Measurements from ENCODE around the gene RNF220.

Gene RNF220

DNA sequence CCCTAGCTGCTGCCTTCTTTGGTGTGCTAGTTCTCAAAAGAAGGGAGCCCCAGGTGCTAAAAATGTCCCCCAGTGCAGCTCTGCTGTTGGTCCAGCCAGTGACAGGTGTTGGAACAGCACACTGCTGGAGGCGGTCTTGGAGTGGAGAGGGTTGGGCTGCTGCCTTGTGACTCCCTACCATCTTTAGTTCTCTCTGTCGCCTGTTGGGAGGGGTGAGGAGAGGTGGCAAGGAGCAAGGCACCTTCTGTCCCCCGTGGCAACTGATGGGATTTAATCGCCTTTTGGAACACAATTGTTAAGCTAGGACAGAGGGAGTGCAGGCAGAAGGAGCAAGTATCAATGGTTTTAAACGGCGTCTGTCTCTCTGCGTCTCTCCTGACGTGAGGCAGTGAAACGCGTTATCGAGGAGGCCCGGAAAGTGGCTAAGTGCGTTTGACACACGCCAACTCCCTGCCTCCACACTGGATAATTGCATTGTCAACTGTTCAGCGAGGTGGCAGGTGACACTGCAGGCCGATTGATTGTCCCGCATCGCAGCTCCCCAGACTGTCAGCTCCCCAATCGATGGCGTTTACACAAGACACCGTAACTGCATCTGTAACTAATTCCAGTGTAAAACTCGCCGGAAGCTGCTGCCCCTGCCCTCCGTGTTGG, 235.3 kb downstream of the RNF220 start:
- Histone ChIP-seq H3K36me3 (ENCODE audit: control insufficient read depth in 4 of 4, insufficient read depth in 4 of 4, low read length in 3 of 4) (peaks cover 37 to 98% (median 90%) of the 10 kb centered on the region in 4 experiments), H3K9me3 (ENCODE audit: control extremely low read depth in 1 of 5, control insufficient read depth in 4 of 5, insufficient read depth in 2 of 5, low read depth in 1 of 5, low read length in 4 of 5) (no peaks in the 10 kb centered on the region), H3K27ac (ENCODE audit: insufficient read depth in 1 of 2, low read depth in 1 of 2, low read length in 2 of 2, poor library complexity in 1 of 2, severe bottlenecking in 2 of 2) (no peak overlapping the region), H3K27me3 (replicated peaks in 2 of 5; ENCODE audit: control insufficient read depth in 4 of 5, insufficient read depth in 5 of 5, low read length in 4 of 5) (no peaks in the 10 kb centered on the region), H3K4me3 (ENCODE audit: control insufficient read depth in 1 of 7, extremely low read depth in 1 of 7, insufficient read depth in 4 of 7, low read depth in 2 of 7, low read length in 6 of 7) (no peak overlapping the region), H3K4me1 (ENCODE audit: control extremely low read depth in 1 of 4, control insufficient read depth in 4 of 4, insufficient read depth in 4 of 4, low read length in 3 of 4) (no peaks in the 10 kb centered on the region)
- POLR2A ChIA-PET: no interaction called here
- CTCF ChIA-PET: interaction anchor here (12.9 kb wide), 1 partner anchor 11 kb away, joined by 114 read pairs; no protein-coding TSS in a partner anchor
- WGBS (ENCODE audit: insufficient coverage): 95% methylated on average over 24 of the region's 24 CpGs
- DNase-seq: no peak

DNA sequence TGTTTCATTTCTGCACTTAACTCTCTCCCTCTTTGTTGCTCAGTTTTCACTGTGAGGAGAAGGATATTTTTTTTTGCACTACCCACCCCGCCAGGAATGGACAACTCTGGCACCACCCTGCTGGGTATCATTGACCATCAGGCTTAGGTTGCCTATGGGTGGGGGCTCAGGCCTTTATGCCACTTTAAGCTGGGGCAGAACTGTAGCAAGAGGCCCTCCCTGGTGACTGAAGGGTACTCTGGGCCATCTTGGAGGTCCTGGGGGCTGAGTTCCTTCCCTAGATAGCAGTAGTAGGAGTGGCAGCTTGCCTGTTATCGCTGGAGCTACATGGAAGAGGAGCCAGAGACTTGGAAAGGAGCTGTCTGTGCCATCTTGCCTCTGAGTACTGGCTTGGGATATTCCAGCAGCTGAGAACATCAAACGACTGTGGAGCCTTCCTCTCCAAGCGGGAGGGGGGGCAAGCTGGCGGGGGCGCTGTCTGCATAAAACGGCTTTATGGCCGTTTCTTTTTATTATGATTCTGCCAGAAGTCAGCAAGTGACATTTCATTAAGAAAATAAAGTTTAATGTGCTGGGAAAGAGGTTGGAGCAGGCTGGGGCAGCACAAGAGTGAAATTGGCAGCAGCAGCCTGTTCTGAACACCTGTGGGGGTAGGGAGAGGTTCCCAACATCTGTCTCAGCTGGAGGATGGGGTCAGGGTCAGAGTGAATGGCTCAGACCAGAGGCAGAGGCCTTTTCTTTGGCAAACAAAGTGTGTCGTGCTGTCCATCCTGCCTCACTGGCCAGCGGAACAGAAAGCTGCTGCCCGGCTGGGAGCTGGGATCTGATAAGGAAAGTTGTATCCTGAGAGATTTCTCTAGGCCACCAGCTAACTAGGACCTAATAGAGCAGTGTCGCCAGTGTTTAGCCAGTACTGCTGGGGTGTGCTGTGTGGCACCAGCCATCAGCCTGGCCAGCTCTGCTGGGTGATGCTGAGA, 236.4 kb downstream of the RNF220 start:
- no peaks in the 10 kb centered on the region for H3K27me3 ChIP-seq (replicated peaks in 2 of 5; ENCODE audit: control insufficient read depth in 4 of 5, insufficient read depth in 5 of 5, low read length in 4 of 5)
- H3K36me3 ChIP-seq (ENCODE audit: control insufficient read depth in 4 of 4, insufficient read depth in 4 of 4, low read length in 3 of 4): peaks cover 34 to 98% (median 89%) of the 10 kb centered on the region in 4 experiments
- no peak overlapping the region for H3K4me3 ChIP-seq (ENCODE audit: control insufficient read depth in 1 of 7, extremely low read depth in 1 of 7, insufficient read depth in 4 of 7, low read depth in 2 of 7, low read length in 6 of 7)
- H3K4me1 ChIP-seq (ENCODE audit: control extremely low read depth in 1 of 4, control insufficient read depth in 4 of 4, insufficient read depth in 4 of 4, low read length in 3 of 4): no peaks in the 10 kb centered on the region
- H3K9me3 ChIP-seq (ENCODE audit: control extremely low read depth in 1 of 5, control insufficient read depth in 4 of 5, insufficient read depth in 2 of 5, low read depth in 1 of 5, low read length in 4 of 5): no peaks in the 10 kb centered on the region
- ChIA-PET POLR2A (no interaction called here), CTCF (interaction anchor here (1.0 to 12.9 kb wide), 7 partner anchors 10 to 424 kb away, joined by 3 to 114 read pairs (median 3); no protein-coding TSS in a partner anchor)
- no peak overlapping the region for H3K27ac ChIP-seq (ENCODE audit: insufficient read depth in 1 of 2, low read depth in 1 of 2, low read length in 2 of 2, poor library complexity in 1 of 2, severe bottlenecking in 2 of 2)
- DNase-seq: no peak
- WGBS (ENCODE audit: insufficient coverage): 100% methylated on average over 8 of the region's 12 CpGs

DNA sequence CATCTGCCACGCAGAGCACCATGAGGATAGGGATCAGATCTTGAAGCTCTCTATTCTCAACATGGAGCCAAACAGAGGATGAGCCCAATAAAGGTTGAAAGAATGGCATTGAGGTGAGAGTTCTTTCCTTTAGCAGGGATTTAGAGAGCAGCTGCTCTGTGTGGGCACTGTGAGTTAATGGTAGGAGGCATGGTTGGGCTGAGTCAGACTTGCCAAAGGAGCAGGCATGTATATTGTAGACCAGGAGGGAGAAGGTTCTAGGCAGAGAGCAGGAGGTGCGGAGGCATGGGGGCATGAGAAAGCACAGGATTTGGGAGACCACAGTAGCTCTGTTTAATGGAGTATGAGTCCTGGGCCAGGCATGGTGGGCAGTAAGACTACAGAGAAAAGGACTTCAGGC, 237.2 kb downstream of the RNF220 start:
- H3K4me1 ChIP-seq (ENCODE audit: control extremely low read depth in 1 of 4, control insufficient read depth in 4 of 4, insufficient read depth in 4 of 4, low read length in 3 of 4): no peaks in the 10 kb centered on the region
- POLR2A ChIA-PET: no interaction called here
- no peak overlapping the region for H3K27ac ChIP-seq (ENCODE audit: insufficient read depth in 1 of 2, low read depth in 1 of 2, low read length in 2 of 2, poor library complexity in 1 of 2, severe bottlenecking in 2 of 2)
- no peak for DNase-seq
- H3K4me3 ChIP-seq (ENCODE audit: control insufficient read depth in 1 of 7, extremely low read depth in 1 of 7, insufficient read depth in 4 of 7, low read depth in 2 of 7, low read length in 6 of 7): no peak overlapping the region
- no peaks in the 10 kb centered on the region for H3K9me3 ChIP-seq (ENCODE audit: control extremely low read depth in 1 of 5, control insufficient read depth in 4 of 5, insufficient read depth in 2 of 5, low read depth in 1 of 5, low read length in 4 of 5)
- H3K36me3 ChIP-seq (ENCODE audit: control insufficient read depth in 4 of 4, insufficient read depth in 4 of 4, low read length in 3 of 4): peaks cover 34 to 98% (median 88%) of the 10 kb centered on the region in 4 experiments
- 100% methylated on average over 2 of the region's 2 CpGs for WGBS (ENCODE audit: insufficient coverage)
- no peaks in the 10 kb centered on the region for H3K27me3 ChIP-seq (replicated peaks in 2 of 5; ENCODE audit: control insufficient read depth in 4 of 5, insufficient read depth in 5 of 5, low read length in 4 of 5)
- CTCF ChIA-PET: interaction anchor here (1.0 to 12.9 kb wide), 7 partner anchors 9 to 425 kb away, joined by 3 to 114 read pairs (median 3); no protein-coding TSS in a partner anchor

DNA sequence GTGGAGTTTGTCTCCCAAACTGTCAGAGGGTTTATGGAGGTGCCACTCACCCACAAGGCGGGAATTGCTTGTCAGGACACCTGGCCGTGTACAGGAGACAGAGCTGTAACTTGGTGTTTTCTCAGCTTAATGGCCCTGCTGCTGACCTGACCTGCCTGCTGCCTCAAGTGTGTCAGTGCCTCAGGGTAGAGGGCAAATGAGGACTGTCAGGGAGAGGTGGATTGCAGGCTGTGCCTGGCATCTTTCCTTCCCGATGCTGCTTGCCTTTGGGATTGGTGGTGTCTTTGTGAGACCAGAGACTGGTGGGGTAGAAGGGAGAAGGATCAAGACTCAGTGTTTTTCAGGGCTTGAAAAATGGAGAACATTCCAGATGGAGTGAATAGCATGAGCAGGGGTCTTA, 237.9 kb downstream of the RNF220 start:
- Histone ChIP-seq H3K9me3 (ENCODE audit: control extremely low read depth in 1 of 5, control insufficient read depth in 4 of 5, insufficient read depth in 2 of 5, low read depth in 1 of 5, low read length in 4 of 5) (no peaks in the 10 kb centered on the region), H3K36me3 (ENCODE audit: control insufficient read depth in 4 of 4, insufficient read depth in 4 of 4, low read length in 3 of 4) (peaks cover 34 to 98% (median 88%) of the 10 kb centered on the region in 4 experiments), H3K27ac (ENCODE audit: insufficient read depth in 1 of 2, low read depth in 1 of 2, low read length in 2 of 2, poor library complexity in 1 of 2, severe bottlenecking in 2 of 2) (no peak overlapping the region), H3K4me1 (ENCODE audit: control extremely low read depth in 1 of 4, control insufficient read depth in 4 of 4, insufficient read depth in 4 of 4, low read length in 3 of 4) (no peaks in the 10 kb centered on the region), H3K27me3 (replicated peaks in 2 of 5; ENCODE audit: control insufficient read depth in 4 of 5, insufficient read depth in 5 of 5, low read length in 4 of 5) (no peaks in the 10 kb centered on the region), H3K4me3 (ENCODE audit: control insufficient read depth in 1 of 7, extremely low read depth in 1 of 7, insufficient read depth in 4 of 7, low read depth in 2 of 7, low read length in 6 of 7) (no peak overlapping the region)
- 95% methylated on average over 3 of the region's 3 CpGs for whole genome bisulfite sequencing (ENCODE audit: insufficient coverage)
- DNase-seq: no peak
- POLR2A ChIA-PET: interaction anchor here (1.5 kb wide), 1 partner anchor 9 kb away, joined by 4 read pairs; no protein-coding TSS in a partner anchor
- CTCF ChIA-PET: interaction anchor here (1.1 to 12.9 kb wide), 4 partner anchors 9 to 426 kb away, joined by 3 to 114 read pairs (median 4); no protein-coding TSS in a partner anchor

DNA sequence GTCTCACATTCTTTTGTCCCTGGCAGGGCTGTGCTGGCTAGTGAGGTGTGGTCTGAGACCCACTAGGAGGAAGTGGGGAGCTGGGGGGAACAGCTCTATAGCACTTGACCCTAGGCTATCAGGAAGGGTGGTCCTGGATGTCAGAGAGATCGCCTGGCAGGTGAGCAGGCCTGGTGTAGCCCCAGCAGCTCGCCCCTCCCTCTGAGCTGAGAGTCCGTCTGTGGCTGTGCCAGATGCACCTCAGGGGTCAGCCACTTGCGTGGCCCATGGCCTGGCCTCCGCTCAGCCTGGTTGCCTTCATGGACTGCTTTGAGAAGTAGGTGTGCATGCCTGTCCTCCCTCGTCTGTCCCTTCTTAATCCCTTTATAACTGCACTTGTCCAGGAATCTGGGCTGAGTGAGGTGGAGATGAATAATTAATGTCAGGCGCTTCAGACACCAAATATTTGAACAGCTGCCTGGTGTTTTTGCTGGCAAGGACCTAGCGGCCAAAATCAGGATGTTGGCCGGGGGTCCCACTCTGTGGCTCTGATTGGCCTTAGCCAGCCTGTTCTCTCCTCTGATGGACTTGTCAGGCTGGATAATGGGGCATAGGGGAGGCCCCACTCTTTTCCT, 238.8 kb downstream of the RNF220 start:
- Histone ChIP-seq H3K27me3 (replicated peaks in 2 of 5; ENCODE audit: control insufficient read depth in 4 of 5, insufficient read depth in 5 of 5, low read length in 4 of 5) (no peaks in the 10 kb centered on the region), H3K4me1 (ENCODE audit: control extremely low read depth in 1 of 4, control insufficient read depth in 4 of 4, insufficient read depth in 4 of 4, low read length in 3 of 4) (no peaks in the 10 kb centered on the region), H3K36me3 (ENCODE audit: control insufficient read depth in 4 of 4, insufficient read depth in 4 of 4, low read length in 3 of 4) (peaks cover 34 to 98% (median 87%) of the 10 kb centered on the region in 4 experiments), H3K4me3 (ENCODE audit: control insufficient read depth in 1 of 7, extremely low read depth in 1 of 7, insufficient read depth in 4 of 7, low read depth in 2 of 7, low read length in 6 of 7) (no peak overlapping the region), H3K27ac (ENCODE audit: insufficient read depth in 1 of 2, low read depth in 1 of 2, low read length in 2 of 2, poor library complexity in 1 of 2, severe bottlenecking in 2 of 2) (no peak overlapping the region), H3K9me3 (ENCODE audit: control extremely low read depth in 1 of 5, control insufficient read depth in 4 of 5, insufficient read depth in 2 of 5, low read depth in 1 of 5, low read length in 4 of 5) (no peaks in the 10 kb centered on the region)
- WGBS (ENCODE audit: insufficient coverage): 94% methylated on average over 9 of the region's 9 CpGs
- ChIA-PET POLR2A (interaction anchor here (1.5 kb wide), 1 partner anchor 8 kb away, joined by 4 read pairs; no protein-coding TSS in a partner anchor), CTCF (interaction anchor here (12.9 kb wide), 1 partner anchor 8 kb away, joined by 114 read pairs; no protein-coding TSS in a partner anchor)
- no peak for DNase-seq

DNA sequence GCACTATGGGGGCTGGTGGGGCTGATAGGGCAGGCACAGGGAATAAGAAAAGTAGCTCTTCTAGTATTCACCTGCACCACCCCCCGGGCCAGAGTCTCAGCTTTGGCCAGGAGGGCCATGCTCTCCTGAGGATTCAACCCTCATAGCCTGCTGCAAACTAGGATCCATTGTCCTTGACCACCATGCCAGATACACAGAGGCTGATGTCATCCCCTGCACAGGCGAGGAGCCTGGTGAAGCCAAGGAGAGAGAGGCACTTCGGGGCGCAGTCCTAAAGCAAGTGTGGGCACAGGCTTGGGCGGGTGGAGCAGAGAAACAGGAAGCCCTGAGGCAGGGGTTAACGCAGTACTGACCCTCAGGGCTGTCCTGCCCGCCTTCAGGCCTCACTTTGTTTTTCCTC, 239.8 kb downstream of the RNF220 start:
- Histone ChIP-seq H3K4me1 (ENCODE audit: control extremely low read depth in 1 of 4, control insufficient read depth in 4 of 4, insufficient read depth in 4 of 4, low read length in 3 of 4) (no peaks in the 10 kb centered on the region), H3K27me3 (replicated peaks in 2 of 5; ENCODE audit: control insufficient read depth in 4 of 5, insufficient read depth in 5 of 5, low read length in 4 of 5) (no peaks in the 10 kb centered on the region), H3K36me3 (ENCODE audit: control insufficient read depth in 4 of 4, insufficient read depth in 4 of 4, low read length in 3 of 4) (peaks cover 38 to 99% (median 91%) of the 10 kb centered on the region in 4 experiments), H3K27ac (ENCODE audit: insufficient read depth in 1 of 2, low read depth in 1 of 2, low read length in 2 of 2, poor library complexity in 1 of 2, severe bottlenecking in 2 of 2) (no peak overlapping the region), H3K4me3 (ENCODE audit: control insufficient read depth in 1 of 7, extremely low read depth in 1 of 7, insufficient read depth in 4 of 7, low read depth in 2 of 7, low read length in 6 of 7) (no peak overlapping the region), H3K9me3 (ENCODE audit: control extremely low read depth in 1 of 5, control insufficient read depth in 4 of 5, insufficient read depth in 2 of 5, low read depth in 1 of 5, low read length in 4 of 5) (no peaks in the 10 kb centered on the region)
- no peak for DNase-seq
- ChIA-PET CTCF (interaction anchor here (12.9 kb wide), 1 partner anchor 7 kb away, joined by 114 read pairs; no protein-coding TSS in a partner anchor), POLR2A (no interaction called here)
- WGBS (ENCODE audit: insufficient coverage): 98% methylated on average over 5 of the region's 7 CpGs
